NCI-H82 treated with DMSO at 0.1 percent for 48 hours (cell line): Measurements from ENCODE around the gene ZFP92.

Experiments used
- DNase-seq: peaks from one replicate; lab custom pipeline; 2025; ENCODE audit not compliant: unreplicated experiment; lab: John Stamatoyannopoulos, UW

ZFP92 gene

GRCh38 chrX:153450114-153450948 is 39.1 kb downstream of the ZFP92 start:
- no peak for DNase-seq

- DNase-seq: no peak
Observed at GRCh38 chrX:153450949-153451277, 39.6 kb downstream of the ZFP92 start.

GRCh38 chrX:153454901-153455550 is 43.8 kb downstream of the ZFP92 start:
- DNase-seq: no peak

- no peak for DNase-seq
Observed at GRCh38 chrX:153455571-153455970, 44.3 kb downstream of the ZFP92 start.

- DNase-seq: no peak
Observed at GRCh38 chrX:153456161-153456560, 44.9 kb downstream of the ZFP92 start.

GRCh38 chrX:153456704-153457103 is 45.4 kb downstream of the ZFP92 start:
- no peak for DNase-seq

GRCh38 chrX:153457136-153457825 is 46.0 kb downstream of the ZFP92 start:
- no peak for DNase-seq

- DNase-seq: no peak
Observed at GRCh38 chrX:153457827-153458466, 46.7 kb downstream of the ZFP92 start.

- no peak for DNase-seq
Observed at GRCh38 chrX:153458476-153458875, 47.2 kb downstream of the ZFP92 start.

- no peak for DNase-seq
Observed at GRCh38 chrX:153459986-153460385, 48.7 kb downstream of the ZFP92 start.

- DNase-seq: no peak
Observed at GRCh38 chrX:153460826-153461225, 49.6 kb downstream of the ZFP92 start.
